ENCODE data around the gene FNDC10. TPM values are rescaled to one million over a fixed set of nuclear protein-coding genes. Genes with fewer than 3 reads are reported as not detected.

The FNDC10 gene
- total and polyA plus RNA-seq, 3 donors from 2014 or later, result 15.5 to 54.0 (median 36.8) TPM

- no peaks in the 10 kb centered on the region for H3K27me3 ChIP-seq
- 83 to 84% methylated on average over 6 of the region's 6 CpGs for WGBS, 2 donors
- H3K4me3 ChIP-seq, result no peak overlapping the region
- no peak for DNase-seq
- no peaks in the 10 kb centered on the region for H3K9me3 ChIP-seq
- peaks cover 5% of the 10 kb centered on the region for H3K4me1 ChIP-seq
- intact Hi-C loops (cut with DNase I; ENCODE audit: low total_unique reads), result no loop called here
- H3K36me3 ChIP-seq (ENCODE audit: low read depth, missing control alignments), result no peaks in the 10 kb centered on the region
- H3K27ac ChIP-seq, result no peak overlapping the region
- no peak for TF ChIP-seq POLR2A (IDR thresholded peaks at IDR 0.05)
- no peak for TF ChIP-seq CTCF (IDR thresholded peaks at IDR 0.05)
These were observed 43.4 kb downstream of the FNDC10 start for GRCh38 chr1:1556505-1556904.

GRCh38 chr1:1554926-1555915 is 44.7 kb downstream of the FNDC10 start:
- H3K27me3 ChIP-seq, result no peaks in the 10 kb centered on the region
- H3K36me3 ChIP-seq (ENCODE audit: low read depth, missing control alignments), result no peaks in the 10 kb centered on the region
- TF ChIP-seq POLR2A (IDR thresholded peaks at IDR 0.05), result no peak
- no peak for TF ChIP-seq CTCF (IDR thresholded peaks at IDR 0.05)
- H3K9me3 ChIP-seq, result no peaks in the 10 kb centered on the region
- no peak overlapping the region for H3K4me3 ChIP-seq
- 79 to 80% methylated on average over 2 to 30 of the region's 31 CpGs for WGBS, 2 donors
- no peak overlapping the region for H3K27ac ChIP-seq
- H3K4me1 ChIP-seq, result peaks cover 12% of the 10 kb centered on the region
- no peak for DNase-seq
- intact Hi-C loops (cut with DNase I; ENCODE audit: low total_unique reads), result no loop called here

- no peaks in the 10 kb centered on the region for H3K36me3 ChIP-seq (ENCODE audit: low read depth, missing control alignments)
- intact Hi-C loops (cut with DNase I; ENCODE audit: low total_unique reads), result no loop called here
- no peak for DNase-seq
- no peak overlapping the region for H3K27ac ChIP-seq
- peaks cover 12% of the 10 kb centered on the region for H3K4me1 ChIP-seq
- H3K27me3 ChIP-seq, result no peaks in the 10 kb centered on the region
- WGBS, 2 donors, result 77 to 88% methylated on average over 5 to 13 of the region's 13 CpGs
- H3K4me3 ChIP-seq, result no peak overlapping the region
- H3K9me3 ChIP-seq, result no peaks in the 10 kb centered on the region
- TF ChIP-seq POLR2A (IDR thresholded peaks at IDR 0.05) (no peak), CTCF (IDR thresholded peaks at IDR 0.05) (no peak)
These were observed 45.4 kb downstream of the FNDC10 start for GRCh38 chr1:1554550-1554925.

GRCh38 chr1:1553821-1554494 is 46.0 kb downstream of the FNDC10 start:
- Histone ChIP-seq H3K27me3 (no peaks in the 10 kb centered on the region), H3K4me3 (no peak overlapping the region), H3K9me3 (no peaks in the 10 kb centered on the region), H3K4me1 (peaks cover 12% of the 10 kb centered on the region), H3K36me3 (ENCODE audit: low read depth, missing control alignments) (no peaks in the 10 kb centered on the region), H3K27ac (no peak overlapping the region)
- 92 to 95% methylated on average over 35 of the region's 35 CpGs for WGBS, 2 donors
- intact Hi-C loops (cut with DNase I; ENCODE audit: low total_unique reads), result no loop called here
- TF ChIP-seq CTCF (IDR thresholded peaks at IDR 0.05) (no peak), POLR2A (IDR thresholded peaks at IDR 0.05) (no peak)
- no peak for DNase-seq
